ENCODE measurements around the gene HMGCS2. TPM values are rescaled to one million over a fixed set of nuclear protein-coding genes. Genes with fewer than 3 reads are reported as not detected.
A peak's percentile ranks its signal among the peaks of the same experiment; 100 is the strongest.

Gene HMGCS2
- total RNA-seq, 1 experiment from 2014 or later, result not detected

GRCh38 chr1:119762953-119763352, 5.8 kb downstream of the HMGCS2 start:
- DNase-seq (ENCODE audit: low spot score), result no peak

GRCh38 chr1:119762409-119762808, 6.3 kb downstream of the HMGCS2 start:
- DNase-seq (ENCODE audit: low spot score), result no peak

DNA sequence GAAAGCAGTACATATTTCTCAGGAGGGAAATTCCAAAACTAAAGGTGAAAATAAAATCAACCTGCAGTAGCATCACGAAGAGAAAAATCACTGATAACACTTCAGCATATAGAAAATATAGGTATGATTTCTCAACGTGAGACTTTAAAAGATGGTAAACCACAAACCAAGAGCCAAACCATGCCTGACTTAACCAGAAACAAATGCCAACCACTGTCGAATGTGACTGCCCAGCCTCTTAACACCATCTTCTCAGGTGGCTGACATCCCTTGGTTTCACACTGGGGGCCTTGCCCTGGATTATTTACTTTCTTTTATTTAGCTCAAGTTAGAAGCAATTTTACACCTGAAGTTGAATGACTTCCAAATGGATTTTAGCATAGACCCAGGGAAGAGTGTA, 10.1 kb downstream of the HMGCS2 start:
- no peak for DNase-seq (ENCODE audit: low spot score)

DNA sequence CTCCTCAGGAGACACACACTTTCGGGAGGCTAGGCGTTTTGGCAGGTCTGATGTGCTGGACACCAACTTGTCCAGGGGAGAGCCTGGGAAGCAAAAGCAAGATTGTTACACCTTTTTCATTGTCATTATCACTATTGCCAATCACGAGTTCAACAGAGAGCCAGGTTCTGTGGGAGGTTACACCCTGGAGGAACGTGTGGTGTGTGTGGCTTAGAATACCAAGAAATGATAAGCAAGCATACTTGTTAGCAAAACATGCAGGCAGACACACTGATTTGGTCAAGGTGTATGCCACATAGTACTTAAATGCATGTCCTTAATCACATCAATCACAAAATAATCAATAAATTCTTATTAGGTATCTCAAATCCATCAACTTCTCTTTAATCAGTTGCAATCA, 16.1 kb downstream of the HMGCS2 start:
- DNase-seq (ENCODE audit: low spot score), result no peak

- no peak for DNase-seq (ENCODE audit: low spot score)
Measured at GRCh38 chr1:119748040-119748439, 20.7 kb downstream of the HMGCS2 start.

- DNase-seq (ENCODE audit: low spot score), result no peak
Measured at GRCh38 chr1:119747451-119747850, 21.3 kb downstream of the HMGCS2 start.

GRCh38 chr1:119745034-119745433, 23.7 kb downstream of the HMGCS2 start:
- no peak for DNase-seq (ENCODE audit: low spot score)

DNA sequence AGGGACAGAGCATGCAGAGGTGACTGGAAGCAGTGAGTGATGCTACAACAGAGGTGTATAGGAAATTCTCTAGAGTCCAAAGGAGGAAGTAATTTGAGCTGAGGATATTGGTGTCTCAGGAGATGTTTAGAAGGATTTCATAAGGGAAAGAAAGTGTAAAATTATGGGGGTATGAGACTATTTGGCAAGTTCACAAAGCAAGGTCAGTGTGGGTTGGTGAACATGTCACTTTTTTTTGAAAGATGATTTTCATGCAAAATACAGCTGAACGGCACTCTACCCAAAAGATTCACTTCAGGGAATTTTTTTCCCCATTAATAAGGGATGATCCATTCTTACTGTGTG, 24.1 kb downstream of the HMGCS2 start:
- DNase-seq (ENCODE audit: low spot score), result no peak

GRCh38 chr1:119743776-119744597, 24.7 kb downstream of the HMGCS2 start:
- DNase-seq (ENCODE audit: low spot score), result peak; percentile 55

DNA sequence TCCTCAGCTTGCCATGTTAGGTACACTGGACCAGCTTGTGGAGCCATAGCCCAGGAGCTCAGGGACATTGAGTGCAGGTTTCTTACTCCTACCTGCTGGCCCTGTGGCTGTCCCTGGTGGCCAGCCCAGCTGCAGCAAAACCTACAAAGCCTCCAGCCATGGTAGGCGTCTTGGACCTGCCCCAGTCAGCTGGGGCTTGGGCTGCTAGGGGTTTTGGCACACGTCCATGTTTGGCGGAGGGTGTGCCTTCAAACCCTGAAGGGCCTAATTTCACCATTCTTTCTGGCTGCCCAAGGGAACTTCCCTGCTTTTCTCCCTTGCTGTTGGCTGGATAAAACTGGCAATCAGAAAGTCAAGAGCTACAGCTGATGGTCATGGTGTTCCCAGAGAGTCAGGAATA, 25.4 kb downstream of the HMGCS2 start:
- no peak for DNase-seq (ENCODE audit: low spot score)

DNA sequence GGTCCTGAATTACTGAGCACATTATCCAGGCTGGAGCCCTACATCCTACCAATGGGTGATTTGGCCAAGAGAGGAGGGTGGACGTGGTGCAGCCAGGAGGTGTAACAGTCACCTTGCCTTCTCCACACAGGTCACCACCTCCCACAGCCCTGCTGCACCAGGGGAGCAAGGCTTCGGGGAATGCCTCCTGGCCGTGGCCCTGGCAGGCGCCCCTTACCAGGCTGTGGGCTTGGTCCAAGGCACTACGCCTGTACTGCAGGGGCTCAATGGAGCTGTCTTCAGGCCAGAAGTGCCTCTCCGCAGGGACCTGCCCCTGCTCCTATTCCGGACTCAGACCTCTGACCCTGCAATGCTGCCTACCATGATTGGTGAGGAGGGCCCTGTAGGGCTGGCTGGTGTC, 26.0 kb downstream of the HMGCS2 start:
- no peak for DNase-seq (ENCODE audit: low spot score)

DNA sequence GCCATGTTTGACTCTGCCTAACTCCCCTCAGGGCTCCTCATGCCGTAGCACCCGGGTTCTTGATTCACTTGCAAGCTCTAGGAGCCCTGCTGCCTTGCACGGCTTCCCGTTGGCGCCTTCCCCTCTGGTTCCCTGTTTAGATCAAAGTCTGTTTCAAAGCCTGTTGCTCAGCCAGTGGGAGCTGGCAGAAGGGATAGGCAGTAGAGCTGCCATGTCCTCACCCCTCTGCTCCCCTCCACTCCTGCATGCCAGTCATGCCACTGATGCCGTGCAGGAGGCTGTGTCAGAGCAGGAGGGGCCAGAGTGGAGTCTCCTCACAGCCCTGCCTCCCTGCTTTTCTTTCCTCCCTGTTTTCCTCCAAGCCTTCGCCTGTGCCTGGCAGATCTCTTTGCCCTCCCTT, 26.5 kb downstream of the HMGCS2 start:
- no peak for DNase-seq (ENCODE audit: low spot score)

GRCh38 chr1:119740896-119741780, 27.6 kb downstream of the HMGCS2 start:
- DNase-seq (ENCODE audit: low spot score), result no peak

- no peak for DNase-seq (ENCODE audit: low spot score)
Measured at GRCh38 chr1:119740261-119740660, 28.4 kb downstream of the HMGCS2 start.

GRCh38 chr1:119739150-119739549, 29.6 kb downstream of the HMGCS2 start:
- no peak for DNase-seq (ENCODE audit: low spot score)

GRCh38 chr1:119738100-119738720, 30.5 kb downstream of the HMGCS2 start:
- DNase-seq (ENCODE audit: low spot score), result no peak

GRCh38 chr1:119737040-119737682, 31.5 kb downstream of the HMGCS2 start:
- DNase-seq (ENCODE audit: low spot score), result no peak

- no peak for DNase-seq (ENCODE audit: low spot score)
Measured at GRCh38 chr1:119736649-119737039, 32.1 kb downstream of the HMGCS2 start.

DNA sequence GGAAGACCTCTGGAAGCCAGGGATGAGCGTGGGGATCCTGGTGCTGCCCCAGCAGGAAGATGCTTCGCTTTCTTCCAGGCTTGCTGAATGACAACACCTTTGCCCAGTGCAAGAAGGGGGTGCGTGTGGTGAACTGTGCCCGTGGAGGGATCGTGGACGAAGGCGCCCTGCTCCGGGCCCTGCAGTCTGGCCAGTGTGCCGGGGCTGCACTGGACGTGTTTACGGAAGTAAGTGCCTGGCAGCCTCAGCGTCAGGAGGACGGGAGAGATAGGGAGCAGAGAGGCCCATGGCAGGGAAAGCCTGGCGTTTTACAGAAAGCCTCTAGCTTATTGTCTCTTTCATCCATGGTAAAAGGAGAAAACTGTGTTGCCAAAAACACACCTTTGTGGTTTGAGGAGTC, 33.5 kb downstream of the HMGCS2 start:
- DNase-seq (ENCODE audit: low spot score), result no peak

DNA sequence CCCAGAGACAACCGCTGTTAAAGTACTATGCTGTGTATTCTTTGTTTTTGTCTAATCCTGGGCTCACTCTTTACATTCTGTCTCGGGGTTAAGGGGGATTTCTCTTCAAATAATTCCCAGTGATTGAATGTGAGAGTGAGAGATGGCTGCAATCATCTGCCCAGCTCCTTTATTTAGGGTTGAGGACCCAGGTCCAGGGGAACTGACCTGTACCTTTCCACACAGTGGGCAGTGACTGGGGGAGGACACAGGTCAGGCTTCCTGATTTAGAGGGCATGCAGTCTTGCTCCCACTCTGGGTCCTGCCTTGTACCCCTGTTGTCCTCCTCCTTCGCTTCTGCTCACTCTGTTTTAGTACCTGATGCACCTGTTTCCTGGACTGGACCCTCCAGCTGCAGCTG, 35.0 kb downstream of the HMGCS2 start:
- DNase-seq (ENCODE audit: low spot score), result no peak

DNA sequence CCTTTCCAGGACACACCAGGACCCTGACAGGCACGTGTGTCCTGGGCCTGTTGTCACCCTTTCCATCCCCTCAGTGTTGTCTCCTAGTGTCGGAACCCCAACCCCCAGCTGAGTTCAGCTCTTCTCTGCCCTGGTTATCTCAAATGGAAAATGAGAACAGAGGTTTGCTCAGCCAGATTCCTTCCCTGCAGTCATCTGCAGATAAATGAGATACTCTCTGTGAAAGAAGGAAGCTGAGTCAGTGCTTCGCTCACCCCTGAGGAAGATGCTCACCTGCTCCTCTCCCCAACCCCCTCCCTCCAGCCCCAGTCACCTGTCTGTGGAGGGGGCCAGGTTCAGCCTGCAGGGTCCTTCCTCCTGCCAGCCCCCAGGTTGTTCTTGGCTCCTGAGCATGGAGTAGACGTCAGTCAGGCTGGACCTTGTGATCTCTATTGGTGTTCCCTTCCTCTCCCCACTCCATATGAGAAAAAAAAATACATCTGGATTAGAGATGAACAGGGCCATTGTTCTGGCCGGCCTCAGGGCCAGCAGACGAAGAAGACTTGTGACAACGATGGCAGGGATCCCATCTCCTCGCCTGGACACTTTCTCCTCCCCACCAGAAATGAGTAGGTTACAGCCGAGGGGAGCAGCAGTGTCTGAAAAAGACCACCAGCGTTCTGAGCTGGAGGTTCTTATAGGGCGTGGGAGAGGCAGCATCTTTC, 36.1 kb downstream of the HMGCS2 start:
- DNase-seq (ENCODE audit: low spot score), result no peak

Measured in A172 (cell line).